Measurements from ENCODE around the gene NUCKS1. TPM values are rescaled to one million over a fixed set of nuclear protein-coding genes. Genes with fewer than 3 reads are reported as not detected.
A peak's percentile ranks its signal among the peaks of the same experiment; 100 is the strongest.

The NUCKS1 gene
- total and polyA plus RNA-seq, 2 of the 8 experiments (the other 6 are each of a cell fraction or from before 2014, with no cell fraction given) = 126 to 461 TPM

GRCh38 chr1:205689479-205689878, 60.5 kb downstream of the NUCKS1 start:
- Histone ChIP-seq H3K4me3 (ENCODE audit: extremely low read depth in 1 of 4, insufficient read depth in 2 of 4, low read depth in 3 of 4, low read length in 4 of 4) (no peak overlapping the region), H2BK15ac (ENCODE audit: low read length) (no peak overlapping the region), H3K79me2 (ENCODE audit: control insufficient read depth in 1 of 2, insufficient read depth in 2 of 2, low read length in 2 of 2) (no peaks in the 10 kb centered on the region), H2AFZ (ENCODE audit: low read length) (no peak overlapping the region), H4K20me1 (replicated peaks in 1 of 2; ENCODE audit: control insufficient read depth in 1 of 2, insufficient read depth in 2 of 2, low read length in 2 of 2) (no peaks in the 10 kb centered on the region), H3K4me2 (ENCODE audit: insufficient read depth in 1 of 2, low read depth in 2 of 2, low read length in 2 of 2) (no peak overlapping the region), H2AK5ac (ENCODE audit: low read depth, low read length) (no peak overlapping the region), H3K27ac (ENCODE audit: low read depth, low read length) (no peak overlapping the region), H4K5ac (ENCODE audit: insufficient read length, low read depth, low read length) (no peak overlapping the region), H3K36me3 (ENCODE audit: control insufficient read depth in 2 of 4, insufficient read depth in 4 of 4, low read length in 3 of 4) (no peaks in the 10 kb centered on the region), H3K79me1 (ENCODE audit: low read depth, low read length) (no peaks in the 10 kb centered on the region), H2BK12ac (ENCODE audit: low read depth, low read length) (no peak overlapping the region), H2BK5ac (ENCODE audit: low read depth, low read length) (no peak overlapping the region), H2BK120ac (replicated peaks; ENCODE audit: low read depth, low read length) (no peak overlapping the region), H3K23me2 (ENCODE audit: low read depth, low read length) (no peaks in the 10 kb centered on the region), H3K4ac (replicated peaks; ENCODE audit: insufficient read length, low read depth, low read length) (no peak overlapping the region), H3K56ac (replicated peaks; ENCODE audit: insufficient read length, low read depth, low read length) (no peak overlapping the region), H4K91ac (replicated peaks; ENCODE audit: insufficient read length, low read length) (no peak overlapping the region), H3K4me1 (replicated peaks in 1 of 4; ENCODE audit: control insufficient read depth in 3 of 4, insufficient read depth in 4 of 4, low read length in 3 of 4) (peaks cover 4 to 11% (median 8%) of the 10 kb centered on the region in 4 experiments; a peak in 6 of 7 replicates), H3K9ac (replicated peaks in 1 of 4; ENCODE audit: extremely low read depth in 1 of 4, low read depth in 3 of 4, low read length in 3 of 4) (no peak overlapping the region), H2BK20ac (ENCODE audit: low read length) (no peak overlapping the region), H3K27me3 (replicated peaks in 1 of 4; ENCODE audit: control insufficient read depth in 3 of 4, extremely low read depth in 1 of 4, insufficient read depth in 3 of 4, low read length in 3 of 4) (no peaks in the 10 kb centered on the region), H3K18ac (ENCODE audit: extremely low read depth, low read length) (no peak overlapping the region), H3K14ac (ENCODE audit: insufficient read length) (no peak overlapping the region), H4K8ac (ENCODE audit: extremely low read depth, insufficient read depth, low read length) (no peak overlapping the region), H3K9me3 (ENCODE audit: insufficient read depth in 2 of 2, low read depth in 1 of 2, low read length in 1 of 2) (no peaks in the 10 kb centered on the region), H3K23ac (ENCODE audit: insufficient read length) (no peak overlapping the region)
- FAIRE-seq = no peak
- TF ChIP-seq RXRA (IDR thresholded peaks at IDR 0.05; ENCODE audit: insufficient read depth, low read depth, low read length) (peak; percentile 66; the same call in 1 of the 2 replicates), BCL11A (IDR thresholded peaks at IDR 0.05; ENCODE audit: low read depth in 2 of 2, low read length in 2 of 2) (no peak)
- POLR2A ChIA-PET (ENCODE audit: partially characterized antibody) = interaction anchor here (0.8 to 2.1 kb wide), 5 partner anchors 9 to 56 kb away, joined by 3 to 7 read pairs (median 4); partner anchors contain the start of gene SLC45A3
- WGBS, 2 experiments (ENCODE audit: extremely low coverage in 1 of 2, insufficient coverage in 1 of 2, insufficient read length in 1 of 2, insufficient replicate concordance in 2 of 2, low coverage in 1 of 2, low lambda C conversion rate in 2 of 2, missing lambda C conversion rate in 1 of 2) = 72% methylated on average over 5 of the region's 5 CpGs; no CpG with 5 or more reads in 1 of the 2 experiments
- no peak for DNase-seq (ENCODE audit: low read depth in 1 of 2, low spot score in 2 of 2)
- CTCF ChIA-PET (ENCODE audit: partially characterized antibody) = interaction anchor here (0.9 to 14.1 kb wide), 8 partner anchors 11 to 106 kb away, joined by 3 to 168 read pairs (median 6); no protein-coding TSS in a partner anchor

Measured in H1 (cell line).